ENCODE data around the gene JPH2. TPM values are rescaled to one million over a fixed set of nuclear protein-coding genes. Genes with fewer than 3 reads are reported as not detected.

The JPH2 gene
- total RNA-seq, 1 experiment from 2014 or later: 39.3 TPM

GRCh38 chr20:44125332-44126127 is 61.5 kb downstream of the JPH2 start:
- DNase-seq (ENCODE audit: low read depth): no peak

- no peak for DNase-seq (ENCODE audit: low read depth)
Observed at GRCh38 chr20:44123874-44124535, 63.0 kb downstream of the JPH2 start.

GRCh38 chr20:44123251-44123650 is 63.7 kb downstream of the JPH2 start:
- DNase-seq (ENCODE audit: low read depth): no peak

GRCh38 chr20:44120676-44121425 is 66.1 kb downstream of the JPH2 start:
- no peak for DNase-seq (ENCODE audit: low read depth)

- no peak for DNase-seq (ENCODE audit: low read depth)
Observed at GRCh38 chr20:44118185-44119033, 68.6 kb downstream of the JPH2 start.

GRCh38 chr20:44117296-44118184 is 69.4 kb downstream of the JPH2 start:
- no peak for DNase-seq (ENCODE audit: low read depth)

- no peak for DNase-seq (ENCODE audit: low read depth)
Observed at GRCh38 chr20:44115762-44116644, 71.0 kb downstream of the JPH2 start.

GRCh38 chr20:44115181-44115580 is 71.8 kb downstream of the JPH2 start:
- no peak for DNase-seq (ENCODE audit: low read depth)

GRCh38 chr20:44113618-44114376 is 73.2 kb downstream of the JPH2 start:
- no peak for DNase-seq (ENCODE audit: low read depth)

GRCh38 chr20:44112889-44113617 is 73.9 kb downstream of the JPH2 start:
- no peak for DNase-seq (ENCODE audit: low read depth)

- no peak for DNase-seq (ENCODE audit: low read depth)
Observed at GRCh38 chr20:44112456-44112855, 74.5 kb downstream of the JPH2 start.

GRCh38 chr20:44111712-44112335 is 75.2 kb downstream of the JPH2 start:
- peak; percentile 75 for DNase-seq (ENCODE audit: low read depth)

- no peak for DNase-seq (ENCODE audit: low read depth)
Observed at GRCh38 chr20:44110816-44111568, 76.0 kb downstream of the JPH2 start.

GRCh38 chr20:44109951-44110361 is 77.0 kb downstream of the JPH2 start:
- DNase-seq (ENCODE audit: low read depth): no peak

- DNase-seq (ENCODE audit: low read depth): no peak
Observed at GRCh38 chr20:44106615-44107014, 80.4 kb downstream of the JPH2 start.

GRCh38 chr20:44104798-44105517 is 82.0 kb downstream of the JPH2 start:
- DNase-seq (ENCODE audit: low read depth): peak; percentile 96

Data from M059J (cell line).